ENCODE measurements around the gene OCA2. TPM values are rescaled to one million over a fixed set of nuclear protein-coding genes. Genes with fewer than 3 reads are reported as not detected.

The OCA2 gene
- total RNA-seq, 1 donor from 2014 or later, result 0.26 TPM

DNA sequence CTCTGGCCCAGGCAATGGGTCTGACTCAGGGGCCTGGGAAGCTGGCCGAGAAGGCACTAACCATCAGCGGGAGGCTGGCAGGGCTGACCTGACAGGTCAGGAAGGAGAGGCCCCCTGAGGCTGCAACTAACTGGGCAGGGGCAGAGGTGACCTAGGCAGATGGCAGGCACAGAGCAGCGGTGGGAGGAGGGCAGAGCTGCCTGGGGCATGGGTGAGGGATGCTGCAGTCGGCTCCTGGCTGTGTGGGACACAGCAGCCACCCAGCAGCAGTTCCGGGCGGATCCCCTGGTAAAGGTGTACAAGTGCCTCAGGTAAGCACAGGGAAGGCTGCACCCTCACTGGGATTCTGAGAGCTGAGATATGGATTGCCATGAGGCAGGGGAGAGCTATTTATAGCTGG lies 236.1 kb downstream of the OCA2 start:
- FAIRE-seq, result no peak
- H3K27me3 ChIP-seq (ENCODE audit: control insufficient read depth, insufficient read depth, low read length), result no peaks in the 10 kb centered on the region
- H3K36me3 ChIP-seq (ENCODE audit: control insufficient read depth, insufficient read depth, low read length), result no peaks in the 10 kb centered on the region
- TF ChIP-seq, protein P1, sequence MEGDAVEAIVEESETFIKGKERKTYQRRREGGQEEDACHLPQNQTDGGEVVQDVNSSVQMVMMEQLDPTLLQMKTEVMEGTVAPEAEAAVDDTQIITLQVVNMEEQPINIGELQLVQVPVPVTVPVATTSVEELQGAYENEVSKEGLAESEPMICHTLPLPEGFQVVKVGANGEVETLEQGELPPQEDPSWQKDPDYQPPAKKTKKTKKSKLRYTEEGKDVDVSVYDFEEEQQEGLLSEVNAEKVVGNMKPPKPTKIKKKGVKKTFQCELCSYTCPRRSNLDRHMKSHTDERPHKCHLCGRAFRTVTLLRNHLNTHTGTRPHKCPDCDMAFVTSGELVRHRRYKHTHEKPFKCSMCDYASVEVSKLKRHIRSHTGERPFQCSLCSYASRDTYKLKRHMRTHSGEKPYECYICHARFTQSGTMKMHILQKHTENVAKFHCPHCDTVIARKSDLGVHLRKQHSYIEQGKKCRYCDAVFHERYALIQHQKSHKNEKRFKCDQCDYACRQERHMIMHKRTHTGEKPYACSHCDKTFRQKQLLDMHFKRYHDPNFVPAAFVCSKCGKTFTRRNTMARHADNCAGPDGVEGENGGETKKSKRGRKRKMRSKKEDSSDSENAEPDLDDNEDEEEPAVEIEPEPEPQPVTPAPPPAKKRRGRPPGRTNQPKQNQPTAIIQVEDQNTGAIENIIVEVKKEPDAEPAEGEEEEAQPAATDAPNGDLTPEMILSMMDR (IDR thresholded peaks at IDR 0.05; ENCODE audit: insufficient read depth, low read length, severe bottlenecking), result no peak
- no peak for DNase-seq (ENCODE audit: low read depth)
- H3K4me3 ChIP-seq (ENCODE audit: low read depth, low read length), result no peak overlapping the region

DNA sequence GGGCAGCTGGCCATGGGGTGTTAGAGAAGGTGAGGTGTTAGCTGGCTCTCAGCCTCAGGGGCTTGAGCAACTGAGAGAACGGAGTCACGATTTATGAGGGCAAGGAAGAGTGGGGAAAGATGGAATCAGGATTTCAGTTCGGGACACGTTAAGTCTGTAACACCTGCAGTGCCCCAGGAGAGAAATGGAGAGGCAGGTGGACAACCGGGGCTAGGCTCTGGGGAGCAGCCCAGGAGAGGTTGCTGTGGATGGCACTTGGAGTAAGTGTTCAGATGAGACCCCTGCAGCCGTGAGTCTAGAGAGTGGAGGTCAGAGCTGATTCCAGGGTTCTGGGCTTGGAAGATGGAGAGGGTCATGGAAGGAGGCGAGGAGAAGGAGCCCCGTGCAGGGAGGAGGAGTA lies 237.9 kb downstream of the OCA2 start:
- Histone ChIP-seq H3K27me3 (ENCODE audit: control insufficient read depth, insufficient read depth, low read length) (no peaks in the 10 kb centered on the region), H3K4me3 (ENCODE audit: low read depth, low read length) (no peak overlapping the region), H3K36me3 (ENCODE audit: control insufficient read depth, insufficient read depth, low read length) (no peaks in the 10 kb centered on the region)
- TF ChIP-seq, protein P1 (IDR thresholded peaks at IDR 0.05; ENCODE audit: insufficient read depth, low read length, severe bottlenecking), result no peak
- FAIRE-seq (peak; percentile 55), DNase-seq (ENCODE audit: low read depth) (no peak)

DNA sequence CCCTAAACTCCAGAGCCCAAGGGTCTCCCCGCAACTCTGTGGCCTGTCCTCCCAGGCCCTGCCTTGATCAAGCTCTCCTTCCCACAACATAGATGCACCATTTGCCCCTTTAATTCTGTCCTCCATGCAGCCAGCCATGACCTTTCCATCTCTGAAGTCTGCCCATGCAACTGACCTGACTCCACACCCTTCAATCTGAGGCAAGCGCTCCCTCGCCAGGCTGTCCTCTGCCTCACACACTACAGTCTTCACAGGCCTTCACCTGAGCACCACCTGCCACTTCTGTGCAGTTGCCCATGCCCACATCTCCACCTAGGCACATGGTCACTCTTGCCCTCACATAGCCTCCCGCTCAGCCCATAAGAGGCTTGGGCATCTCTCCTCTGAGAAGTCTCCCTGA lies 244.0 kb downstream of the OCA2 start:
- TF ChIP-seq, protein P1 (IDR thresholded peaks at IDR 0.05; ENCODE audit: insufficient read depth, low read length, severe bottlenecking), result no peak
- peak; percentile 62 for FAIRE-seq
- Histone ChIP-seq H3K27me3 (ENCODE audit: control insufficient read depth, insufficient read depth, low read length) (no peaks in the 10 kb centered on the region), H3K36me3 (ENCODE audit: control insufficient read depth, insufficient read depth, low read length) (no peaks in the 10 kb centered on the region), H3K4me3 (ENCODE audit: low read depth, low read length) (no peak overlapping the region)
- no peak for DNase-seq (ENCODE audit: low read depth)

DNA sequence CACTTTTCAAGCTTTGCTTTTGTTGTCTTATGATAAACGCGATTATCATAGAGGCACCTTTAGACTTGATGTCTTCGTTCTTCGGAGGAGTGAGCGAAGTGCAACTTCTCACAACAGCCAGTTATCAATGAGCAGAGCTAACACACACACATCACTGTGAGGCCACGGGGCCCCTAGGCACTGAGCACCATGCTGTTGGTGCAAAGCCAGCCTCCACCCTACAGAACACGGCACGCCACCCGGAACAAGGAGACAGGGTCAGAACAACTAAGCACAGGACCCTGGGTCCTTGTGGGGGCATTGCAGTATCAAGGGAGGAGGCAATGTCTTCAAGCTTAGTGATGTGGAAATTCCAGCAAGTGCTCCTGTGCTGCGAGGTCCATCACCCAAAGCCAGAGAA lies 244.5 kb downstream of the OCA2 start:
- Histone ChIP-seq H3K27me3 (ENCODE audit: control insufficient read depth, insufficient read depth, low read length) (no peaks in the 10 kb centered on the region), H3K36me3 (ENCODE audit: control insufficient read depth, insufficient read depth, low read length) (no peaks in the 10 kb centered on the region), H3K4me3 (ENCODE audit: low read depth, low read length) (no peak overlapping the region)
- FAIRE-seq (no peak), DNase-seq (ENCODE audit: low read depth) (no peak)
- TF ChIP-seq, protein P1 (IDR thresholded peaks at IDR 0.05; ENCODE audit: insufficient read depth, low read length, severe bottlenecking), result no peak

DNA sequence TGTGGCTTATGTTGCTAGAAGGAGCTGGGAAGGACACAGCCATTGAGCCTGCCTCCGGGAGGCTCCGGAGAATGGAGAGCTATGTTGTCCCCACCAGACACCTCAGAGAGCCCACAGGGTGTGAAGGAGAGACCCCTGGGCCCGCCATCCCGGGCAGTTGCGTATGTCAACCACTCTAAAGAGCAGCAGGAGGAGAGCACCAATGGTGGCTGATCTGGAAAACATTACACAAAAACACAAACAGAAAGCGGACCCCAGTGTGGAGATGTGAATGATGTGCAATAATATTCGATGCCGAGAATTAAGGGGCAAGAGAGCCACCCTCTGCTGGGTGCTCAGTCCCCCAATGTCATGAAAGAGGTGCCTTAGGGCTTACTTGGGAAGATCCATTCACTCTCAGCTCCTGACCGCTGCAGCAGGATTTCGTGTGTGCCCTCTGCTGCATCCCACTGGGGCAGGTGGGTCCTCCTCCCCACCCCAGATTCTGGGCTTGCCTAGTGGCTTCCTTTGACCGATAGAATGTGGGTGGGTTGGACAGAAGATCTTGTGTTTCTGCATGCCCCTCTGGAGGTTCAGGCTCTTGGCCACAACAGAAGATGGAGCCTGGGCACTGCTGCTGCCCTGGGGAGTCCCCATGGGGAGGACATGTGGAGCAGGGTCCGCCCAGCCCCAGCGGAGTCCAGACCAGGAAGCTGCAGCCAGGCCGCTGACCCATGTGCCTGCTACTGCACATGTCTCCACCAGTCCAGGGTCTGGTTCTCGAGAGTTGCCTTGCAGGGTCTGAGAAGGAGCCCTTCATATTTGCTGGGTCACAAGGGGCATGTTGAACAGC lies 245.3 kb downstream of the OCA2 start:
- H3K4me3 ChIP-seq (ENCODE audit: low read depth, low read length), result no peak overlapping the region
- no peaks in the 10 kb centered on the region for H3K27me3 ChIP-seq (ENCODE audit: control insufficient read depth, insufficient read depth, low read length)
- FAIRE-seq (no peak), DNase-seq (ENCODE audit: low read depth) (no peak)
- TF ChIP-seq, protein P1 (IDR thresholded peaks at IDR 0.05; ENCODE audit: insufficient read depth, low read length, severe bottlenecking), result no peak
- H3K36me3 ChIP-seq (ENCODE audit: control insufficient read depth, insufficient read depth, low read length), result no peaks in the 10 kb centered on the region

DNA sequence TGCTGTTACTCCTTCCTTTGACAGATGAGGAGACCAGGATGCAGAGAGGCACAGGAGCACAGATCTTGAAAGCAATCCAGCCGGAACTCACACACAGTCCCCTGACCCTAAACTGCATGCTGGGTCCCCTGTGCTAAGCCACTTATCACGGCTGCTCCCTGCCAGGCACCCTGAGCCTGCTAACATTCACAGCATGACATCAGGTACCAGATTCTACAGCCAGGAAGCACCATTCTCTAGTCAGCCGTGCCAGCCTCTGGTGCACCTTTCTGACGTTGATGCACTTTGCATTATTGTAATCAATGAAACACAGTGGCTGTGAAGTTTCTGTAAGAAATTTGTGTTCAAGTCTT lies 247.3 kb downstream of the OCA2 start:
- TF ChIP-seq, protein P1 (IDR thresholded peaks at IDR 0.05; ENCODE audit: insufficient read depth, low read length, severe bottlenecking), result no peak
- DNase-seq (ENCODE audit: low read depth) (no peak), FAIRE-seq (no peak)
- Histone ChIP-seq H3K27me3 (ENCODE audit: control insufficient read depth, insufficient read depth, low read length) (no peaks in the 10 kb centered on the region), H3K36me3 (ENCODE audit: control insufficient read depth, insufficient read depth, low read length) (no peaks in the 10 kb centered on the region), H3K4me3 (ENCODE audit: low read depth, low read length) (no peak overlapping the region)
